HG02884 (cell line): ENCODE results near the gene KARS1.

ENCODE experiments used
- ATAC-seq: cut with Tn5 transposase; IDR thresholded peaks from one replicate; pipeline ENCODE4 v1.9.1; 2021; ENCODE audit warnings: mild to moderate bottlenecking, moderate library complexity; ENCODE audit not compliant: unreplicated experiment

Gene KARS1

DNA sequence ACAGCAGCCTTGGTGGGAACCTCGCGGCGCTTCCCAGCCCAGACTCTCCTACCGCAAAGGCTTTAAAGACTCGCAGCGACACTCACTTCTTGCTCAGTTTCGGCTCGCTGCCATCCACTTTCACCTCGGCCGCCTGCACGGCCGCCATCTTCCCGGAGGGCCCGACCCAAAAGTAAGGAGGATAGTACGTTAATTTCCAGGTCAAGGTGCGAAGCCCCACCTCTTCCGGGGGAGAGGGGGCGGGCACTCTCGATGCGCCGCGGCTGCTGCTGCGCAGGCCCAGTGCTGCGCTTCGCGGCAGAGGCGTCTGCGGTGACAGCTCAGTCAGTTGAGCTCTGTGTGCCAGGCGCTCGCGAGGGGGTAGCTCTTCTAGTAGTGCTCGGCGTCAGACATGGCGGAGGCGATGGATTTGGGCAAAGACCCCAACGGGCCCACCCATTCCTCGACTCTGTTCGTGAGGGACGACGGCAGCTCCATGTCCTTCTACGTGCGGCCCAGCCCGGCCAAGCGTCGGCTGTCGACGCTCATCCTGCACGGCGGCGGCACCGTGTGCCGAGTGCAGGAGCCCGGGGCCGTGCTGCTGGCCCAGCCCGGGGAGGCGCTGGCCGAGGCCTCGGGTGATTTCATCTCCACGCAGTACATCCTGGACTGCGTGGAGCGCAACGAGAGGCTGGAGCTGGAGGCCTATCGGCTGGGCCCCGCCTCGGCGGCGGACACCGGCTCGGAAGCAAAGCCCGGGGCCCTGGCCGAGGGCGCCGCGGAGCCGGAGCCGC, at the start of gene KARS1, which contains the start of gene TERF2IP:
KARS1 (minus strand) TSS at position 174 of the 773 bp plus-strand sequence; CDS start at position 148, 26 bp downstream.
TERF2IP (plus strand) TSS at position 282 of the 773 bp plus-strand sequence; CDS start at position 392, 110 bp downstream.
- ATAC-seq: peak; percentile 78

DNA sequence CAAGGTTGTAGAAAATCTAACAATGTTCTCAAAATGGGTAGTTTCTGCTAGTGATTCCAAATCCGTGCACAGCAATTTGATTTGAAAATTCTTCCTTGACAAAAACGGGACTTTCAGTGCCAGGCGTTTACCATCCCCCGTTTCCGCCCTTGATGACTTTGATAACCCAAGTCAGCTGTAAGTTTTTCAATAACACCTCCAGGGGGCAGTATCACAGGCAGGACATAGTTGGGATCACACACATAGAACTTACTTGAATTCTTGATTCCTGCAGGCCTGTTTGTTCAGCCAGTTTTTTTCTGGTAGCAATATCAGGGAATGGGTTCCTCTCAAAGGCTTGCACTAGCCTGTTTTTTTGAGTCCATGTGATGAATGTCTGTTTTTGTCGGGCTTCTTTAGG, 48.2 kb upstream of the KARS1 start:
- no peak for ATAC-seq

- peak; percentile 68 for ATAC-seq
Observed at GRCh38 chr16:75687361-75687760, 39.9 kb upstream of the KARS1 start.

DNA sequence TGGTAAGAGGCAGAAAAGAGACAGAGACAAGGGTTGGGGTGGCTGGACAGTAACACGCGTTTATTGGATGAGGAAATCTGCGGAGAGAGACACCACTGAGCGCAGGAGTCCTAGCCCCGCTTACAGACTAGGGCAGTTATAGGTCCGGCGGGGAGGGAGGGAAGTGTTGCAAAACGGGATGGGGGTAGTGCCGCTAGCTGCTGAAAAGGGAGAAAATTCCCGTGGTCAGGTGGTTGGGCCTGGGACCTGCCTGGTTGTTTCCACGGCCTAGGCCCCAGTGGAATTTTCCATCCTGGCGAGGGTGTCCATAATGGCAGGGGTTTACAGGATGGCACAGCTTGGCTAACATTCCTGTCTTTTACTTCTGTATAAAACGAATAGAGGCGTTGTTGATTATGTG, 34.8 kb upstream of the KARS1 start:
- ATAC-seq: no peak

- ATAC-seq: no peak
Observed at GRCh38 chr16:75679366-75679765, 31.9 kb upstream of the KARS1 start.

- ATAC-seq: no peak
Observed at GRCh38 chr16:75676909-75677308, 29.4 kb upstream of the KARS1 start, which contains the start of gene CPHXL2. Gene CPHXL2 (minus strand): TSS chr16:75677009. CDS start chr16:75676999, 10 bp downstream.

- ATAC-seq: no peak
Observed at GRCh38 chr16:75667503-75667902, 20.0 kb upstream of the KARS1 start.

GRCh38 chr16:75660726-75661302, 13.3 kb upstream of the KARS1 start:
- no peak for ATAC-seq

DNA sequence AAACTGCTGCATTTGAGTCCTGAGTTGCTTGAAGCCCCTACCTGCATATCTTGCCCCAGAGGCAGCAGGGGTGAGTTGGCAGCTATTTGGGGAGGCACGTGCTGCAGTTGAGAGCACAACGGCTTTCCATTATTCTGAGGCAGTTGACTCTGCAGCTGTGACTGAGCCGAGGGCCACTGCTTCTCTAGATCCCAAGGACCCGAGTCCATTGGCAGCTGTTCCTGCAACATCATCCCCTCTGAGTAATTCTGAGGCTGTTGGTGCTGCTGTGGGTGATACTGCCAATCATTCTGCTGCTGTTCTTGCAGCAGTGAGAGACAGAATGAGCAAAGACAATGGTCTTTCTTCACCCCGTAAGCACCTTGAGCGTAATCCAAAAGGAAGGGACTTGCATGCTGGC, 12.9 kb upstream of the KARS1 start:
- no peak for ATAC-seq

DNA sequence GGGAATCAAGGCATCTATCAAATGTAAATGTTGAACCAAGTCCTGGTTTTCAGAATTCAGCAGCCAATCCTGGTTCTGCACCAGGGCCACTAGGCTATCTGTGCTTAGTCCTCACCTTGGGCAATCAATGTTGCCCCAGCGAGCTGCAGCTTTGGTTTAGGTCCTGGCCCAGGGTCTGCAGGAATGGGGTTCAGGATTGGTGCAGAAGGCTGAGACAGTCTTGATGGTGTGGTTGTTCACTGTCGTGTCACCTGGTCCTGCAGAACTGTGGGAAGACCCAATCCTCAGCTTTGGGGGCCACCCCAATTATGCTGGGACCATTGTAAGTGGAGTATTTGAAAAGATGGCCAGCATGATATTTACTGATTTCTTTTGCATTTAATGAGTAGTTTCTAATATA, 10.7 kb upstream of the KARS1 start:
- no peak for ATAC-seq

DNA sequence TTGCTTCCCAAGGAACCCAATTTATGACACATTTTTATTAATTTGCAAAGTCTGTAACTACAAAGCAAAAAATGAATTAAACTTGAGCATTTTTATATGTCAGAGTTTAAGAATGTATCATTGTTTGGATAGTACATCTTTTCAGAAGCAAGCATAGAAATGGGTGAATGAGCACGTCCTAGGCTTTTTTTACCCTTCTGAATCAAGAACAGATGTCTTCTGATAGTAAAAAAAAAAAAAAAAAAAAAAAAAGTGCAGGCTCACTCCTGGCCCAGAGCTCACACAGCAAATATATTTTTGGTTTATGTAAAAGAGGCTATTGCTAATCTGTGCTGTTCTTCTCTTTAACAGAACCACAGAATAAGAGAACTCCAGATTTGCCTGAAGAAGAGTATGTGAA, 6.5 kb upstream of the KARS1 start:
- no peak for ATAC-seq

GRCh38 chr16:75648265-75649076, 1.0 kb upstream of the KARS1 start:
- peak; percentile 26 for ATAC-seq

DNA sequence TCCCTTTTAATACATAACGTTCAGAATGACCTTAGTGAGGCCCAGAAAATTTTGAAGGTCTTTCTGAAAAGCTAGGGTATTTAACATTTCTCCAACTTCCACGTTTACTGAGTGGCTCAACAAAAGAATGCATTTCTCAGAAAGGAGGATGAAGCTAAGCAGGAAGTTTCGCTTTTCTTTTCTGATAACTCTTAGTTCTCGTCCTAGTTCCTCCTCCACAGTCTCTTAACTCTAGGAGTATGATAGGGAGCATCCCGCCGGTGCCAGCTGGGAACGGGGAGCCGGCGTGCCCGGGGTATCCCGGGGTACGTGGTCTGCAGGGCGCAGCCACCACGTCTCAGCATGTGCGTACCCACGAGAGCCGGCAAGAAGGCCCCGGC, 363 bp downstream of the KARS1 start:
- peak; percentile 13 for ATAC-seq

DNA sequence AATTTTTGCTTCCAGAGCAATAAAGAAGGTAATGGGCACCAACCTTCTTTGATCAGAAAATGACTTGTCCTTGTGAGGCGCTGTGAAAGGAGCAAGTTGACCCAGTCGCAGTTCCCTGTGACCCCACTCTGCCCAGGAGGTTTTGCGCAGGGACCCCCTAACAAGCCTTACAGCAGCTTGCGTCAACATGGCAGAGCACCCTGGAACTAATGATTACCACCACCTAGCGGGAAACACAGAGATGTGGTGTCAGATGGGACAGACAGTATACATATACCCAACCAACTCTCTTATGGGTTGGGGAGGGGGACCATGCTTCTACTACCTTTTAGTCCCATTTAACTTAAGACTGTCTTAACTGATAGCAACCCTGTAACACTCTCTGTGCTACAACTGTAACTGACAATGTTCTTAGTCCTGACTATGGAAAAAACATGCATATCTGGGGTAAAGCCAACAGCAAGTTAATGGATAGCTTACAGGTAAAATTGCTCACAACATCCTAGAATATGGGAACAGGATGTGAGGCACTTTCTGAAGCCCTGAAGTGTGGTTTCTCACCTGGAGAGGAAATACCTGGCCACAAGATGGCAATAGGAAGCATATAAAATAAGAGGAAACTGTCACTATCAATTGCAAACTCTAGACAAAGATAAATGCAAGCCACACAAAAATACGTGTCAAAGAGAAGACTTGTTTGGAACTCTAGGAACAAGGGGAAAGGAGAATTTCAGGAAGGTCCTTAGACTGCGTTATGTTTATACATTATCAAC, 3.0 kb downstream of the KARS1 start:
- no peak for ATAC-seq

- no peak for ATAC-seq
Observed at GRCh38 chr16:75640598-75640997, 6.9 kb downstream of the KARS1 start.

DNA sequence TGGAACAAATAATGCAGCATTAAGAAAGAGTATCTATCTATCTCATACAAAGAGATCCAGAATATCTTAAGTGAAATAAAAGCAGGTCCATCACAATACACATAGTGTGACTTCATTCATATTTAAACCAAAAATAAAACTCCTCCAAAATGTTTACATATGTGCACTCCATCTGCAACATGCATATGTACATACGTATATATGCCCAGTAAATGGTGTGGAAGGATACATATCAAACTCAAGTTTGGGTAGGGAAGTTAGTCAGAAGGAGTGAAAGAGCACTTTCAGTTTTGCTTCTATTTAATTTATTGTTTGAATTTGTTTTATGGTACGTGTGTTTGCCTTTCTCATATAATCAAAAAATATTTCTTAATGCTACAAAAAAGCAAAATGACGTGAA, 12.4 kb downstream of the KARS1 start:
- no peak for ATAC-seq

GRCh38 chr16:75632857-75633256, 14.6 kb downstream of the KARS1 start:
- no peak for ATAC-seq

DNA sequence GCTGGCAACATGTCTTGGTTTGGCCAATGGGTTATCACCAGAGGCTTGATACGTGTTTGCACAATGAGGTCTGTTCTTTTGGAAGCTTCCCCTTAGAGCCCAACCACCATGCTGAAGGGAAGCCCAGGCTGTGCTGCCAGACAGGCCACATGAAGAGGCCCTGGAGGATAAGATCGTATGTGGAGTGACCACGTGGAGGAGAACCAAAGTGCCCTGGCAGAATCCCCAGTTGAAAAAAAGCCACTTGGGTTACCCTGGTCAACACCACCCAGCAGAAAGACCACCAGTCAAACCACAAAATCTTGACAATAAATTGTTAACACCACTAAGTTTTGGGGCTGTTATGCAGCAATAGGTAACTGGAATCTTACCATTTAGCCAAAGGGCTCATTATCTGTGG, 17.4 kb downstream of the KARS1 start:
- ATAC-seq: no peak

- no peak for ATAC-seq
Observed at GRCh38 chr16:75629132-75629531, 18.3 kb downstream of the KARS1 start.

- ATAC-seq: no peak
Observed at GRCh38 chr16:75628351-75628750, 19.1 kb downstream of the KARS1 start.

- ATAC-seq: no peak
Observed at GRCh38 chr16:75627851-75628250, 19.6 kb downstream of the KARS1 start.
